Measurements from ENCODE around the gene CDH4.

DNA sequence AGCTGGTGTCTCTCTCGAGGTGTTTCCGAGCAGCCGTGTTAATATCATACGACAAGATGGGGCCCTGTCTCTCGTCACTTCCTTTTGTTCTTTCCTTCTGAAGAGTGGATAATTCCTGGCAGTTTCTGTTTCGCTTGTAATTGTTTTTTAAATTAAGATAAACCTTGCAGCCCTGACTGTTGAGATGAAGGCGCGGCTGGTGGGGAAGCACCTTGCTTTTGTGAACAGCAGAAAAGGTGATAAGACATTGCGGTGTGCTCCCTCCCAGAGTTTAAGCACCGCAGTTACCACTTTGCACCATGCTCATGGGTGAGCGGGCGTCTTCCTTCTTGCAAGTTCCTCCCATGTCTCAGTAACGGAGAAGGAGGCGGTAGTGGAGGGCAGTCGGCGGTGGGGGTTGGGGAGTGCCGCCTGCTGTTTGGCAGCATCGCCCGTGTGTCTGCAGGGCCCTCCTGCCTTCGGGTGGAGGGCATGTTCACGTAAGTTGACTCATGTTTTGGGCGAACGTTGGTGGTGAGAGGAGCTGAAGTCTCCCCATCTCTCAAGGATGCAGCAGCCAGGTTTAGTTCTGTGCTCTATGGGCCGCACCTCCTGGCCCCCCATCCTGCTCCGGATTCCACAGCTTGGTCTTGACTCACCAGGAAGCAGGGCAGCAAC is 467.8 kb downstream of the CDH4 start:
- TF ChIP-seq POLR2AphosphoS5 (IDR thresholded peaks at IDR 0.05), result peak in 1 of 3 donors; percentile 27
- TF ChIP-seq, protein P1, sequence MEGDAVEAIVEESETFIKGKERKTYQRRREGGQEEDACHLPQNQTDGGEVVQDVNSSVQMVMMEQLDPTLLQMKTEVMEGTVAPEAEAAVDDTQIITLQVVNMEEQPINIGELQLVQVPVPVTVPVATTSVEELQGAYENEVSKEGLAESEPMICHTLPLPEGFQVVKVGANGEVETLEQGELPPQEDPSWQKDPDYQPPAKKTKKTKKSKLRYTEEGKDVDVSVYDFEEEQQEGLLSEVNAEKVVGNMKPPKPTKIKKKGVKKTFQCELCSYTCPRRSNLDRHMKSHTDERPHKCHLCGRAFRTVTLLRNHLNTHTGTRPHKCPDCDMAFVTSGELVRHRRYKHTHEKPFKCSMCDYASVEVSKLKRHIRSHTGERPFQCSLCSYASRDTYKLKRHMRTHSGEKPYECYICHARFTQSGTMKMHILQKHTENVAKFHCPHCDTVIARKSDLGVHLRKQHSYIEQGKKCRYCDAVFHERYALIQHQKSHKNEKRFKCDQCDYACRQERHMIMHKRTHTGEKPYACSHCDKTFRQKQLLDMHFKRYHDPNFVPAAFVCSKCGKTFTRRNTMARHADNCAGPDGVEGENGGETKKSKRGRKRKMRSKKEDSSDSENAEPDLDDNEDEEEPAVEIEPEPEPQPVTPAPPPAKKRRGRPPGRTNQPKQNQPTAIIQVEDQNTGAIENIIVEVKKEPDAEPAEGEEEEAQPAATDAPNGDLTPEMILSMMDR (IDR thresholded peaks at IDR 0.05 in 8 of 11, conservative IDR thresholded peaks at IDR 0.05 in 3 of 11), result no peak
- no peak for TF ChIP-seq POLR2A (IDR thresholded peaks at IDR 0.05)
